ENCODE data around the gene RPS6KA6.
"Not testable (repeated sequence)": the region's sequence is repeated elsewhere in the genome, so short reads cannot be mapped to it uniquely, and the experiment has no call there.

RPS6KA6 gene

DNA sequence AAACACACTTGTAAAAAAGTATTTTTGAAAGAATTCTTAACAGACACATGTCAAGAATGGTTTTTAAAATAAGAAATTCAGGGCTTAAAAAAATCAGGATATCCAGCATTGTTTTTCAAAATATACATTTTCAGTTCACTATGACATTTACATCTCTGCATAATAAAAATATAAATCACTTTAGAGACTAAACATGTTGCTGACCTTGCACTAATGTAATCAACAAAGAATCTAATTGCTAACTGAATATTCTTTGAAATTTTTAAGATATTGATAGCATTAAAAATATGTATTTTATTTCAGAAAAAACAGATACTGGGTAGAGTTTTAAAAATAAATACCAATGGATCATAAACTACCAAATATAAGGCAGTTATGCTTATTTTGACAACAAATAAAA lies 26.4 kb downstream of the RPS6KA6 start:
- no peak for DNase-seq

DNA sequence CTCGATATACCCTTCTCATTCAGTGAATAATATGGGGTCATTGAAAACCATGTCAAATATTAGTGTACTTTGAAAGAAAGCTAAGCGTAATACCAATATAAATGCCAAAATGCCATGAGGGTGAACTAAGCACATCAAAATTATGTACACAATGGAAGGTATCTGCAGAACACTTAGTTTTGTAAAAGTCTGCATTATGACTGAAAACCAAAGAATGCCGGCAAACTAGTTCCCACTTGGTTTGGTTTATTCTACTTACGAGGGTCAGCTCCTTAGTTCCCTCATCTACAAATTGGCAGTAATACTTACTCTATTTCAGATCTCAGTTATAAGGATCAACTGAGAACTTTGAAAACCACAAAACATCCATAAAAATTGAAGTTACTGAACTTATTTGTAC lies 27.3 kb downstream of the RPS6KA6 start:
- DNase-seq = no peak

- no peak for DNase-seq
Observed at GRCh38 chrX:84156821-84157220, 31.2 kb downstream of the RPS6KA6 start.

- no peak for DNase-seq
Observed at GRCh38 chrX:84155938-84156337, 32.1 kb downstream of the RPS6KA6 start.

- no peak for DNase-seq
Observed at GRCh38 chrX:84153538-84153937, 34.5 kb downstream of the RPS6KA6 start.

- no peak for DNase-seq
Observed at GRCh38 chrX:84144991-84145390, 43.0 kb downstream of the RPS6KA6 start.

DNA sequence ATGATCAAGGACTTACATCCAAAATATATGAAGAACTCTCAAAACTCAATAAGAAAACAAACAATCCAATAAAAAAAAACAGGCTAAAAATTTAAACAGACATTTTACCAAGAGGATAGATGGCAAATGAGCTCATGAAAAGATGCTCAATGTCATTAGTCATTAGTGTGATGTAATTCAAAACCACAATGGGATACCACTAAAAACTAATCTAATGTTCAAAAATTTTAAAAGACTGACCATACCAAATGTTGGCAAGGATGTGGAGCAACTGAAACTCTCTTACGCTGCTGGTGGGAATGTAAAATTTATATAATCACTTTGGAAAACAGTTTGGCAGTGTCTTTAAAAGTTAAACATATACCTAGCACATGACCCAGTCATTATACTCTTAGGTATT lies 43.7 kb downstream of the RPS6KA6 start:
- DNase-seq = no peak

DNA sequence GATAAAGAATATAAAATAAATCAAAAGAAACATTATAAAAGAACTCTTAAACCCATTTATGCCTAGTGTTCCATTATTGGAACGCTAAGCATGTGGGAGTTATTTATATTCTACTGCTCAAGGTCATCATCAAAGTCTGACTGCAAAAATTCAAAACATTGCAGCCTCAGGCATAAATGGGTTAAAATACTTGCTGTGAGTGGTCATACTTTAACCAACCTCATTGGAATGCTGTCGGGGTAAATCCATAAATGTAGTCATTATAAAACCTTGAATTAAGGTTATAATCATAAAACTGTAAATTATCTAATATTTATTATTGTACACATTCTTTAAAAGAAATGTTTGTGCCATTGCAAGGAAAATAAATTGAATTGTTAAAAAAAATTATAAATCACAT lies 55.0 kb downstream of the RPS6KA6 start:
- DNase-seq = no peak

DNA sequence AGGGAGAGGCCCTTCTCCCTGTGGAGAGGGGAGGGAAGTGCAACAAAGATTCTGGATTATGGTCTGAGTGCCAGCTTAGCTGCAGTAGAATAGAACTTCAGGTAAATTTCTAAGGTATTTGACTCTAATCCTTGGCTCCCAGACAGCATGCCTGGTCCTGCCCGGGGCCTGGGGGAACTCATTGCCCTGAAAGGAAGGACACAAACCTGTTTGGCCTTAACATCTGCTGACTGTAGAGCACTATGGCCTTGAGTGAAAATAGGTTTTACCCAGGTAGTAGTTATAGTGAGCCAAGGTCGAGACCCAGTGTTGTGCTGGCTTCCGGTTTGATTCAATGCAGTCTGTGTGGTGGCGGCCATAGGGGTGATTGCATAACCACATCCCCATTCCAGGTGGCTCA lies 64.4 kb downstream of the RPS6KA6 start:
- no peak for DNase-seq

GRCh38 chrX:84118769-84119168 lies 69.2 kb downstream of the RPS6KA6 start:
- no peak for DNase-seq

DNA sequence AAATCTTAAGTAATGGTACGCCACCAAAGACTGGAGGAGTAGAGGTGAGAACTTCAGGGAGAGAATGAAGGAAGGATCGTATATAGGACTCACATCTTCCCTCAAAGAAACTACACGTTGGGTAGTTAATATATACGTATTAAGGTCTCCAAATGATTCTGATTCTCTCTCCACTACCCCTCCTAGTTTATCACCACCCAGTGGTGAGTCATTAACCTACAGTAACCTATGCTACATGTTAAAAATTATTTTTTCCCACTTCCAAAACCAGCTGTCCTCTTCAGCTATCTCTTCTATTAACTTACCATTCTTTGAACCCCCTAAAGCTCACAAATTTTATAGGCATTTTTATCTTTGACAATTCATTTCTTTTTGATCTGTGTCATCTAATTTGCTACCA lies 69.7 kb downstream of the RPS6KA6 start:
- no peak for DNase-seq

DNA sequence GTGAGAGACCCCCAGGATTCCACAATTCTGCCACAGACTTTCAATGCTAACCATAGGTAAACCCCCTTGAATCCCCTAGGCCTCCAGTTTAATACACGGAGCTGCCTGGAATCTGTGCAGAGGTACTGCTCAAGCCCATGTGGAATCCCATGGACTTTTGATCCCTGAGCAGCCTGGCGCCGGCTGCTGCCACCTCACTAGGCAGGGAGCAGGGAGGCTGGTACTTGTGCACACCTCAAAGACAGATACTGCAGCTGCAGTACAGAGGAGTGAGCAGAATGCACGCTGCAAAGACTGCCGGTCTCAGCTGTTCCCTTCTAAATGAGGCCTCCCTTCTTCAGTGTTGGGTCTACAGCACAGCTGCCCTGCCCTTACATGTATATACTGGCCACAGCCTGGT lies 79.4 kb downstream of the RPS6KA6 start:
- no peak for DNase-seq

DNA sequence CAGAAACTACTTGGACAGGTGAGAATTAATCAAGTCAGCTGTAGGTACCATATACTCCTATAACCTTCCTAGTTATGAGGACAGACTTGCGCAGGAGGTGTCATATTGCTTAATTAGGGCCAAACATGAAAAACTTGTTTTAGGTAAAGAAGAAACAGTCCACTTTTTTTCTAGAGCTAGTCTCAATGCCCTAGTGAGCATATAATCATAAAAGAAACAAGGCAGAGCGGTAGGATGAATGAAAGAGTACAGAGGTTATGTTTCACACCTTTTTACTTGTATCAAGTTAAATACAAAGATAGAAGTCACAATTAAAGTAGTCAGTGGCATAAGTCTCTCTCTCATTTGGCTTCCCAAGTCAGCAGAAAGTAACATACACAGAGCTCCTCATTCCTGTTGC lies 88.9 kb downstream of the RPS6KA6 start:
- DNase-seq = no peak

- not testable (repeated sequence) for DNase-seq
Observed at GRCh38 chrX:84079479-84080197, 108.4 kb downstream of the RPS6KA6 start.

DNA sequence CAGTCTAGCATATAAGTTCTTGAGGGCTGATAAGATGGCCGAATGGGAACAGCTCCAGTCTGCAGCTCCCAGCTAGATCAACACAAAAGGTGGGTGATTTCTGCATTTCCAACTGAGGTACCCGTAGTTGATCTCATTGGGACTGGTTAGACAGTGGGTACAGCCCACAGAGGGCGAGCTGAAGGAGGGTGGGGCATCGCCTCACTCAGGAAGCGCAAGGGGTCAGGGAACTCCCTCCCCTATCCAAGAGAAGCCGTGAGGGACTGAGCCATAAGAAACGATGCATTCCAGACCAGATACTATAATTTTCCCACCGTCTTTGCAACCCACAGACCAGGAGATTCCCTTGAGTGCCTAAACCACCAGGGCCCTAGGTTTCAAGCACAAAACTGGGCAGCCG lies 109.0 kb downstream of the RPS6KA6 start:
- DNase-seq = no peak

GRCh38 chrX:84064814-84065213 lies 123.2 kb downstream of the RPS6KA6 start:
- no peak for DNase-seq

GRCh38 chrX:84064164-84064563 lies 123.8 kb downstream of the RPS6KA6 start:
- DNase-seq = no peak

GRCh38 chrX:84047339-84047738 lies 140.7 kb downstream of the RPS6KA6 start:
- DNase-seq = no peak

DNA sequence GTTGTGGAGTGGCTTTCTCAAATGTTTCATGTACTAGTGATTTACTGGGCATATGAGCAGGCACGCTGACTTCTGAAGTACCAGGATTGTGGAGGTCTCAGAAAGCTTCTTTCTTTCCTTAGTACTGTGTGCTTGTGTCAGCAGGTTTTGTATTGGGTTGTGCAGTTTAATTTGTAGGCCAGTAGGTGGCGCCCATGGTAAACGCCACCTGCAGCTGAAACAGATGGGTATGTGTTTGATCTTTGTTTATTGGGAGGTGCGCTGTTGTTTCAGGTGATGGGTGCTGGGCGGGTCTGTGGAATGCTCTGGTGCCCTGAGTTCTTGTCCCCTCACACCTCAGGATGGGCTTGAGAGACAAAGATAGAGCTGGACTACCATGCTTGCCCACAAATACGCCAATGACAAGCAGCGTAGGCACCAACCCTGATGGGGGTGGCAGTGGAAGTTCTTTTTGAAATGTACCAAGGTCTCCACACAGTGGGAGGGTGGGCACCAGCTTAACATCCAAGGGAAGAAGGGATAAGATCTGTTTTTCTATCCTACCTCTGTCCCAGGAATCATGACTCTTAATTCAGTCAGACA lies 141.5 kb downstream of the RPS6KA6 start:
- peak; percentile 41 for DNase-seq

- no peak for DNase-seq
Observed at GRCh38 chrX:84044051-84044450, 143.9 kb downstream of the RPS6KA6 start.
